GM19397 (cell line): ENCODE measurements around the gene PSME3.
"Not testable (repeated sequence)": the region's sequence is repeated elsewhere in the genome, so short reads cannot be mapped to it uniquely, and the experiment has no call there.

ENCODE experiments used
- ATAC-seq: cut with Tn5 transposase; IDR thresholded peaks from one replicate; pipeline ENCODE4 v1.9.1; 2021; ENCODE audit warnings: mild to moderate bottlenecking, moderate library complexity; ENCODE audit not compliant: unreplicated experiment

The PSME3 gene

DNA sequence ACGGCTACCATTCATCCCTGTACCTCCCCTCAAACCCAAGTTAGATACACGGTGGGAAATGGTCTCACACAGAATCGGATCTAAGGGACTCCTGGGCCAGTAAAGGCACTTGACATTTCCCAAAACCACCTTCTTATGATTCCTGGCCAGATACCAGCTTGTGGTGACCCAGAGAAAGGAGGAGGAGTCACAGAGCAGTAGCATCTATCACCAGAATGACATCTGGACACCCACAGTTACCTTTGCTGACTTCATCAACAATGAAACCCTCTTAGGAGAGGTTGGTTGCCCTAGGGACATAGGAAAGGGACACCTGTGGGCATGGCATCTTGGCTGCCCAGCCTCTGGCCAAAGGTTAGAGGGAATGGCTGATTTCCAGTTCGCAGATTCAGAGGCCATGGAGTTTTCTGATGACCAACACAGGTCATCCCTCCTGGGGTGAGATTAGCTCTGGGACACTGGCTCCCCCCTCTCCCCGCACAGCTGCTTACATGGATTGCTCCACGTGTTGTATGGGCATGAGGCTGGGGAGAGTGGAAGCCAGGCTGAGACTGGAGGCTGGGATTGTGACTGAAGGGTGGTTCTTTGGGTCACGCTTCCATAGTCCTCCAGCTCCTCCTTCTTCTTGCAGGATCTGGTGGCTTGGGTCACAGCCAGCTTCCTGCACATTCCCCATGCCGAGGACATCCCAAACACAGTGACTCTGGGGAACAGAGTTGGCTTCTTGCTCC is 16.4 kb downstream of the PSME3 start:
- ATAC-seq = no peak

DNA sequence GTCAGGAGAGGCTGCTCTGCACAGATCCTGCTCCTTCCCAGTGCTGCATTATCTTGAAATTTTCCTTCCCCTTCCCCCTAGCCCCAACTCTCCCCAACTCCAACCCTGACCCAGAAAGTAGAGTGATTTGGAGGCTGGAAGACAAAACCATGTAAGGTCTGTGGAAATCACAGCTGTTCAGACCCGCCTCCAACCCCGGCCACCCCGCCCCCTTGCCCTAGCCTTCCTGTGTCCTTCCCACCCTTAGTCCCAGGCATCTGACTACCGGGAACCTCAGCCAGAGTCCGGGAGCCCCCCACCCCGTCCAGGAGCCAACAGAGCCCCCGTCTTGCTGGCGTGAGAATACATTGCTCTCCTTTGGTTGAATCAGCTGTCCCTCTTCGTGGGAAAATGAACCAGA is 17.8 kb downstream of the PSME3 start, which contains the start of gene AOC3:
Gene AOC3 (plus strand): TSS at position 246 of the 400 bp plus-strand sequence. CDS start 145 bp downstream, at position 391.
- ATAC-seq = no peak

DNA sequence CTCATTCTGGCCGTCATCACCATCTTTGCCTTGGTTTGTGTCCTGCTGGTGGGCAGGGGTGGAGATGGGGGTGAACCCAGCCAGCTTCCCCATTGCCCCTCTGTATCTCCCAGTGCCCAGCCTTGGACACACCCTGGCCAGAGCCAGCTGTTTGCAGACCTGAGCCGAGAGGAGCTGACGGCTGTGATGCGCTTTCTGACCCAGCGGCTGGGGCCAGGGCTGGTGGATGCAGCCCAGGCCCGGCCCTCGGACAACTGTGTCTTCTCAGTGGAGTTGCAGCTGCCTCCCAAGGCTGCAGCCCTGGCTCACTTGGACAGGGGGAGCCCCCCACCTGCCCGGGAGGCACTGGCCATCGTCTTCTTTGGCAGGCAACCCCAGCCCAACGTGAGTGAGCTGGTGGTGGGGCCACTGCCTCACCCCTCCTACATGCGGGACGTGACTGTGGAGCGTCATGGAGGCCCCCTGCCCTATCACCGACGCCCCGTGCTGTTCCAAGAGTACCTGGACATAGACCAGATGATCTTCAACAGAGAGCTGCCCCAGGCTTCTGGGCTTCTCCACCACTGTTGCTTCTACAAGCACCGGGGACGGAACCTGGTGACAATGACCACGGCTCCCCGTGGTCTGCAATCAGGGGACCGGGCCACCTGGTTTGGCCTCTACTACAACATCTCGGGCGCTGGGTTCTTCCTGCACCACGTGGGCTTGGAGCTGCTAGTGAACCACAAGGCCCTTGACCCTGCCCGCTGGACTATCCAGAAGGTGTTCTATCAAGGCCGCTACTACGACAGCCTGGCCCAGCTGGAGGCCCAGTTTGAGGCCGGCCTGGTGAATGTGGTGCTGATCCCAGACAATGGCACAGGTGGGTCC is 18.4 kb downstream of the PSME3 start:
- ATAC-seq = not testable (repeated sequence)

DNA sequence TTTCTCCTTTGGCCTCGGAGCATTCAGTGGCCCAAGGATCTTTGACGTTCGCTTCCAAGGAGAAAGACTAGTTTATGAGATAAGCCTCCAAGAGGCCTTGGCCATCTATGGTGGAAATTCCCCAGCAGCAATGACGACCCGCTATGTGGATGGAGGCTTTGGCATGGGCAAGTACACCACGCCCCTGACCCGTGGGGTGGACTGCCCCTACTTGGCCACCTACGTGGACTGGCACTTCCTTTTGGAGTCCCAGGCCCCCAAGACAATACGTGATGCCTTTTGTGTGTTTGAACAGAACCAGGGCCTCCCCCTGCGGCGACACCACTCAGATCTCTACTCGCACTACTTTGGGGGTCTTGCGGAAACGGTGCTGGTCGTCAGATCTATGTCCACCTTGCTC is 19.2 kb downstream of the PSME3 start:
- no peak for ATAC-seq

DNA sequence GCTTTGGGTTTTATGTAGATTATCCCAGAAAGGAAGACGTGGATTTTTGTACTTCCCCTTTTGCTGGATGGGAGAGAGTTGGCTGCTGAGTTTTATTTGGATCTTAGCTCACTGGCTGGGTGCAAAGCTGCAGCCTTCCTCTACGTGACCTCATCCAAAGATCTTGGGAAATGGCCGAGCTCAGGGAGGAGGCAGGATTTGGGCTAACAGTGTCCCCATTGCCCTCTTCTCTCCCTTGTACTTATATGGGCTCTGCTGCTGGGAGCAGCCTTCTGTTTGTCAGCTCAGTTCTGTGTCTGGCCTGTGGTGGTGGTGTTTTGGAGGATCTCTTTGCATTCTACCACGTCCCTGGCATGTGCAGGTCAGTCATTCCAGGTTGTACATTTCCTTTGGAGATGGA is 19.8 kb downstream of the PSME3 start:
- no peak for ATAC-seq

DNA sequence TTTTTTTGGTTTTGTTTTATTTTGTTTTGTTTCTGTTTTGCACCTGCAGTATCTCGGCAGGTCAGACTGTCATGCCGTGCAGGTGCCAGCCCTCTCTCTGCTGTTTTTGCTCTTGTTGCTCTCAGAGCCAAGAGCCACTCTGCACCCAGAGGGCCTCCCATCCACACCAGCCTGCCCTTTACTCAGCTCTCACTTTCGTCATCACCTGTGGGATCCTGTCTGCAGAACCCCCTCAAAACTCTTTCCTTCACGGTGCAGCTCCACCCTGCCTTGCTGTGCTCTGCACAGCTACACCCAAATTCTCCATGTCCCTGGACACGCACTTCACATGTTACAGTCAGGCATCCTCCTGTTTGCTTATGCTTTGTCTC is 20.4 kb downstream of the PSME3 start:
- ATAC-seq = no peak

DNA sequence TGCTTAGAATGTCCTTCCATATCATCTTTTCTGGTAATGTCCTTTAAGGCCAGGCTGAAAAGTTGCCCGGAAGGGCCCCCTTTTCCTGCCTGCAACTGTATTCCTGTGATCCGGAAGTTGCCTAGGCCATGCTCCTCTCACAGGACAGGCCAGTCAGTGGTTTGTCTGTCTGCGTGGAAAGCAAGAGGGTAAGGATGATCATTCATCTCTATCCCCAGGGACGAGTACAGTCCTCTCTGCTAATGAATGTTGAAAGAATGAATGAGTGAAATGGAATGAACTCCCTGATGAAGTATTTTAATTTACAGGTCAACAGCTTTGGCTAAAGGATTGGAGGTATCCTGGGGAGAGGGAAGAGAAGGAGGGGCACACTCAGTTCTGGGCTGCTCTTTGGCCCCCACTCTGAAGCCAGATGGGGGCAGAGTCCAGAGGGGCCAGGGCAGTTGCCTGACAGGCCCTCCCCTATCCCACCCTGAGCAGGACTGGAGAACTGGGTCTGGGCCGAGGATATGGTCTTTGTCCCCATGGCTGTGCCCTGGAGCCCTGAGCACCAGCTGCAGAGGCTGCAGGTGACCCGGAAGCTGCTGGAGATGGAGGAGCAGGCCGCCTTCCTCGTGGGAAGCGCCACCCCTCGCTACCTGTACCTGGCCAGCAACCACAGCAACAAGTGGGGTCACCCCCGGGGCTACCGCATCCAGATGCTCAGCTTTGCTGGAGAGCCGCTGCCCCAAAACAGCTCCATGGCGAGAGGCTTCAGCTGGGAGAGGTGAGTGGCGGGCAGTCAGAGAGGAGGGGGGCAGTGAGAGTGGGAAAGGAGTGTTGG is 21.0 kb downstream of the PSME3 start:
- no peak for ATAC-seq

DNA sequence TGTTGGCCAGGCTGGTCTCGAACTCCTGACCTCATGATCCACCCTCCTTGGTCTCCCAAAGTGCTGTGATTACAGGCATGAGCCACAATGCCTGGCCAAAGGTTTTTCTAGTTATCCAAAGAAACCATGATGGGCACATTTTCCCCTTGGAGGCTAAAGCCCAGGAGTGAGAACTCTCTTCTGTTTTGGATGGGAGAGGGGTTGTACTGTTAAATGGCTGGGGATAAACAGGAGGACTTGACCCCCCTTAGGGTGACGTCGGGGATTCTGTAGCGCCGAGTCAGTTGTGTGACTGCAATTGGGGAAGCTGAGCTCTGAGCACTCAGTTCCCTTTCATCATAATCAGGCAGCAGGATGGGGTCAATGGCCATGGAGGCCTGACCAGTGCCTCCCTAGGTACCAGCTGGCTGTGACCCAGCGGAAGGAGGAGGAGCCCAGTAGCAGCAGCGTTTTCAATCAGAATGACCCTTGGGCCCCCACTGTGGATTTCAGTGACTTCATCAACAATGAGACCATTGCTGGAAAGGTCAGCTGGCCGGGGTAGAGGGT is 21.9 kb downstream of the PSME3 start:
- no peak for ATAC-seq

DNA sequence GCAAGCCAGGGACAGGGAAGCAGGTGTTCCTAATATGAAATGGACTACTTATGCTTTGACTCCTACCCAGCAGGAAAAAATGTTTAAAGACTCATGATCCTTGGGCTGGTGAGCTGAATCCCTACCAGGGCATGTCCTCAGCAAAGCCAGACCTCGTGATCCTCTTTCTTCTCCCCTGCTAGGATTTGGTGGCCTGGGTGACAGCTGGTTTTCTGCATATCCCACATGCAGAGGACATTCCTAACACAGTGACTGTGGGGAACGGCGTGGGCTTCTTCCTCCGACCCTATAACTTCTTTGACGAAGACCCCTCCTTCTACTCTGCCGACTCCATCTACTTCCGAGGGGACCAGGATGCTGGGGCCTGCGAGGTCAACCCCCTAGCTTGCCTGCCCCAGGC is 22.9 kb downstream of the PSME3 start:
- not testable (repeated sequence) for ATAC-seq

DNA sequence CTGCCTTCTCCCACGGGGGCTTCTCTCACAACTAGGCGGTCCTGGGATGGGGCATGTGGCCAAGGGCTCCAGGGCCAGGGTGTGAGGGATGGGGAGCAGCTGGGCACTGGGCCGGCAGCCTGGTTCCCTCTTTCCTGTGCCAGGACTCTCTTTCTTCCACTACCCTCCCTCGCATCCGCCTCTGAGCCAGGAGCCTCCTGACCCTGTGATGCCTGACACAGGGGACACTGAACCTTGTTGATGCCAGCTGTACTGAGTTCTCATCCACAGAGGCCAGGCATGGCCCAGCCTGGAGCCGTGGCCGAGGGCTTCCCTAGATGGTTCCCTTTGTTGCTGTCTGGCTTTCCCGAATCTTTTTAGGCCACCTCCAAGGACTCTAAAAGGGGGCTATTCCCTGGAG is 23.3 kb downstream of the PSME3 start:
- not testable (repeated sequence) for ATAC-seq

DNA sequence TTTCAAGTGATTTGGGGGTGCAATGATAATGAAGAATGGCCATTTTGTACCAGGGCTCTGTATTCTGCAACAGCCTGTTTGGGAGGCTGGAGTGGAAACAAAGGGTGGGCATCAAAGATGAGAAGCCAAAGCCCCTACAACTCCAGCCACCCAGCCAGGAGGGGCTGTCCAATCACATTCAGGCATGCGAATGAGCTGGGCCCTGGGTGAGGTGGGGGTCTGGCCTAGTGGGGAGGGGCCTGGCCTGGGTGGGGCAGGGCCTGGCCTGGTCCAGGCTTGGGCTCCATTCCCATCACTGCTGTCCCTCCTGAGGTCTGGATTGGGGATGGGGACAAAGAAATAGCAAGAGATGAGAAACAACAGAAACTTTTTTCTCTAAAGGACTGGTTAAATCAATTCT is 24.2 kb downstream of the PSME3 start:
- no peak for ATAC-seq

DNA sequence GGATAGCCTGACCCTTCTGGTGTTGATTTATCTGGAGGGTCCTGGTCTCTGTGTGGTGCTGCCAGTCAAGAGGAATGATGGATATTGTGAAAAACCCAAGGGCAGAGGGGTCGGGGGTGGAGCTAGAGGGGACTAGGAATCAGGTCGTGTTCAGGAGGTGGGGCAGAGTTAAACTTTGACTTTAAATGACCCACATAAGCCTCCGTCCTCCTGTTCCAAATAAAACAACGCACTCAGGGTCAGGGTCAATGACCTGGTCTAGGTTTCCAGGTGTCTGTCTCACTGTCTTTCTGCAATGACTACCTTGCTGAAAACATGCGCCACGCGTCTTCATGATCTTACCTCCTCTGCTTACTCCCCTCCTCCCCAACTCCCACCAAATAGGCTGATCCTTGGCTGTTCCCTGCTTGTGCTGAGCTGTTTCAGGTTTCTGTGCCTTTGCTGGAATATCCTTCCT is 32.5 kb downstream of the PSME3 start:
- no peak for ATAC-seq

DNA sequence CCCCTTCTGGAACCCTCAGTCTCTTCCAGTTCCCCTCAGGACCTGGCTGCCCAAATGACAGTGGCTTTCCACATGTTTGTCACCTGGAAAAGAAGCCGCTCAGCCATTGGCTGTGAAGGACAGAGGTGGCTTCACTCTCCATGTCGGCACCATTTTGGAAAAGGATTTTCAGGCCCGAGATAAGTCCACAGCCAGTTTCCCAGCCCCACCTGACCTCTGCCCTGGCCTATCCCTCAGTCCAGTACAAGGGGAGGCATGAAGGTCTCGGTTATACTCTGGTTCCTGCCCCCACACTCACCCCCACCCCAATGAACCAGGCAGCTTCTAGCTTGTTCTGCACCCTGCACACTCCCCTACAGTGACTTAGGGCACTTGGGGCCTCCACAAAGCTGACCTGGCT is 33.0 kb downstream of the PSME3 start:
- ATAC-seq = no peak

DNA sequence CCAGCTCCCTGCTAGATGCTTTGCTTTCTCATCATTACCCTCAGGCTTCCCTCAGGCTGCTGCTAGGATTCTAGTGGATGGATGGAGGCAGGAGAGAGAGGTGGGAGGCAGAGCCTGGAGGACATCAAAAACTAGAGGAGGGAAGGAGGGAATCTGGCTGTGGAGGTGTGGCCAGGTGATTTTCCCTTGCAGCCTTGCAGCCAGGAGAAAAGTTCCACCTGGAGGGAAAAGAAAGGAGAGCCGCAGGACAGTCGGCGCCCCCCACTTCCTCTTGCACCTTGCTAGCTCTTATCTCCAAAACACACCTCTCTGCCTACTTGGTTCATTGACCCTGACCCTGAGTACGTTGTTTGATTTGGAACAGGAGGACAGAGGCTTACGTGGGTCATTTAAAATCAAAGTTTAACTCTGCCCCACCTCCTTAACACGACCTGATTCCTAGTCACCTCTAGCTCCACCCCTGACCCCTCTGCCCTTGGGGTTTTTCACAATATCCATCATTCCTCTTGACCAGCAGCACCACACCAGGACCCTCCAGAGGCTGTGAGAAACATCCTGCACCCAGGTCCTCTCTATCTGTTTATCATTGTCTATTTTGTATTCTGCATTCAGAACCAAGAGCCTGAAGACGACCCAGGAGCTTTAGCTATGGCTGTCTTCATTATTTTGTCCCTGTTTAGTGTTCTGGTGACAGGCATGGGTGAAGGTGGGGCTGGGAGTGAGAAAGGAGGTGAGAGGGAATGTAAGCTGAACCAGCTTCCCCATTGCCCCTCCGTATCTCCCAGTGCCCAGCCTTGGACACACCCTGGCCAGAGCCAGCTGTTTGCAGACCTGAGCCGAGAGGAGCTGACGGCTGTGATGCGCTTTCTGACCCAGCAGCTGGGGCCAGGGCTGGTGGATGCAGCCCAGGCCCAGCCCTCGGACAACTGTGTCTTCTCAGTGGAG is 33.7 kb downstream of the PSME3 start:
- ATAC-seq = no peak

DNA sequence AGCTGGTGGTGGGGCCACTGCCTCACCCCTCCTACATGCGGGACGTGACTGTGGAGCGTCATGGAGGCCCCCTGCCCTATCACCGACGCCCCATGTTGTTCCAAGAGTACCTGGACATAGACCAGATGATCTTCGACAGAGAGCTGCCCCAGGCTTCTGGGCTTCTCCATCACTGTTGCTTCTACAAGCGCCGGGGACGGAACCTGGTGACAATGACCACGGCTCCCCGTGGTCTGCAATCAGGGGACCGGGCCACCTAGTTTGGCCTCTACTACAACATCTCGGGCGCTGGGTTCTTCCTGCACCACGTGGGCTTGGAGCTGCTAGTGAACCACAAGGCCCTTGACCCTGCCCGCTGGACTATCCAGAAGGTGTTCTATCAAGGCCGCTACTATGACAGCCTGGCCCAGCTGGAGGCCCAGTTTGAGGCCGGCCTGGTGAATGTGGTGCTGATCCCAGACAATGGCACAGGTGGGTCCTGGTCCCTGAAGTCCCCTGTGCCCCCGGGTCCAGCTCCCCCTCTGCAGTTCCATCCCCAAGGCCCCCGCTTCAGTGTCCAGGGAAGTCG is 34.6 kb downstream of the PSME3 start:
- not testable (repeated sequence) for ATAC-seq

DNA sequence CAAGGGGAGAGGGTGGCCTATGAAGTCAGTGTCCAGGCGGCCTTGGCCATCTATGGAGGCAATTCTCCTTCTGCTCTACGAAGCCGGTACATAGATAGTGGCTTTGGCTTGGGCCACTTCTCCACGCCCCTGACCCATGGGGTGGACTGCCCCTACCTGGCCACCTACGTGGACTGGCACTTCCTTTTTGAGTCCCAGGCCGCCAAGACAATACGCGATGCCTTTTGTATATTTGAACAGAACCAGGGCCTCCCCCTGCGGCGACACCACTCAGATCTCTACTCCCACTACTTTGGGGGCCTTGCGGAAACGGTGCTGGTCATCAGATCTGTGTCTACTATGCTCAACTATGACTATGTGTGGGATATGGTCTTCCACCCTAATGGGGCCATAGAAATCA is 35.1 kb downstream of the PSME3 start:
- no peak for ATAC-seq

DNA sequence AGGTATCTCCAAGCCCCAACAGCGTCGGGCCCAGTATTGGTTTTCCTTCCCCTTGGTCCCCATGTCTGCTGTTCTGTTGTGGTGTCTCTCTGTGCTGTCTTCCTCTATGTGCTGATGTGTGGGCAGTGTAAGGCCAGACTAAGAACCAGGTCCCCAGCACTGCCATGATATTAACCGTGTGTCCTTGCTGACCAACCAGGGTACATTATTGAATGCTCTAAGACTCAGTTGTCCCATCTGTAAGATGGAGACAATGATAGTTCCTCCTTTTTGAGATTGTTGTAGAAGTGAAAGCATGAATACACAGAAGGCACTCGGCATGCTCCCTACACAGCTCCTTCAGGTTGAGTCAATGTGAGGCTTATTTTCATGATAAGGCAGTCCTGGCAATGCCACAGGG is 38.5 kb downstream of the PSME3 start:
- ATAC-seq = no peak

DNA sequence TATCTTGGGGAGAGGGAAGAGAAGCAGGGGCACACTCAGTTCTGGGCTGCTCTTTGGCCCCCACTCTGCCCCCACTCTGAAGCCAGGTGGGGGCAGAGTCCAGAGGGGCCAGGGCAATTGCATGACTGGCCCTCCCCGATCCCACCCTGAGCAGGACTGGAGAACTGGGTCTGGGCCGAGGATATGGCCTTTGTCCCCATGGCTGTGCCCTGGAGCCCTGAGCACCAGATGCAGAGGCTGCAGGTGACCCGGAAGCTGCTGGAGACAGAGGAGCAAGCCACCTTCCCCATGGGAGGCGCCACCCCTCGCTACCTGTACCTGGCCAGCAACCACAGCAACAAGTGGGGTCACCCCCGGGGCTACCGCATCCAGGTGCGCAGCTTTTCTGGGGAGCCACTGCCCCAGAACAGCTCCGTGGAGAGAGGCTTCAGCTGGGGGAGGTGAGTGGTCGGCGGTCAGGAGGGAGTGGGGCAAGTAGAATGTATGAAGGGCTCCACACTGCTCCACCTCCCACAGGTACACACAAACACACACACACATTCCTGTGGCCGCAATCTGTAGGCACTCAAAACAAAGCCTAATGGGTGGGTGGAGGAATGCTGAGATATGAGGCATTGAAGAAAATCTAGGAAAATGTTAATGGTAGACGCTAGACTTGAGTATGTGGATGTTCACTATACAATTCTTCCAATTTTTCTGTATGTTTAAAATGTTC is 39.2 kb downstream of the PSME3 start:
- ATAC-seq = no peak

DNA sequence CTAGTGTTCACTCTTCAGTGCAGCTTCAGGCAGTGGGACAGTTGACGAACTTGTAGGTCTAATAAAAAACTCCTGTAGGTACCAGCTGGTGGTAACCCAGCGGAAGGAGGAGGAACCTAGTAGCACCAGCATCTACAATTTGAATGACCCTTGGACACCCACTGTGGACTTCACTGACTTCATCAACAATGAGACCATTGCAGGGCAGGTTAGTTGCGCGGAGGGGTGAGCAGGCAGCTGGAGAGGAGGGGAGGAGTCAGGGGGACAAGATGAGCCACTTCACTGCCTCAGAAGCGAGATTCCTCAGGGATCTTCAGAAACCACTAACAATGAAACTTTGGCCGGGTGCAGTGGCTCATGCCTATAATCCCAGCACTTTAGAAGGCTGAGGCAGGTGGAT is 40.1 kb downstream of the PSME3 start:
- ATAC-seq = no peak
